Gastrocnemius medialis (tissue), 4 donors: Measurements from ENCODE around the gene SUCLG2.

Experiments
- CTCF ChIP-seq, 5 experiments: fragments of 450-650 bp in 3 of 5; fragments of 200-600 bp in 2 of 5; sonication (generic) in 2 of 5; IDR thresholded peaks in 4 of 5; conservative IDR thresholded peaks in 1 of 5; 1 replicate in 4 of 5; 2 replicates in 1 of 5; pipeline ENCODE4 v1.5.1; 2016 to 2019; ENCODE audit warnings: antibody characterized with exemption in 5 of 5, mild to moderate bottlenecking in 3 of 5, moderate library complexity in 3 of 5
- POLR2A ChIP-seq, 2 donors: fragments of 450-650 bp; IDR thresholded peaks; one replicate each; pipeline ENCODE4 v1.6.1; 2017; ENCODE audit warnings: antibody characterized with exemption in 2 of 2, mild to moderate bottlenecking in 2 of 2, moderate library complexity in 2 of 2

GRCh38 chr3:67327582-67327981 lies 326.8 kb downstream of the SUCLG2 start:
- no peak for TF ChIP-seq CTCF (IDR thresholded peaks at IDR 0.05 in 4 of 5, conservative IDR thresholded peaks at IDR 0.05 in 1 of 5)
- no peak for TF ChIP-seq POLR2A (IDR thresholded peaks at IDR 0.05)
